ENCODE data around the gene HAX1.
"Not testable (repeated sequence)": the region's sequence is repeated elsewhere in the genome, so short reads cannot be mapped to it uniquely, and the experiment has no call there.

HAX1 gene

GRCh38 chr1:154272217-154272998 lies at the start of gene HAX1:
HAX1 (plus strand) TSS chr1:154272629; CDS start chr1:154272724, 95 bp downstream.
- peak; percentile 53 for DNase-seq

- no peak for DNase-seq
These were observed 49.5 kb upstream of the HAX1 start for GRCh38 chr1:154222918-154223317.

GRCh38 chr1:154223621-154224020 lies 48.8 kb upstream of the HAX1 start:
- DNase-seq: no peak

GRCh38 chr1:154225370-154225769 lies 47.1 kb upstream of the HAX1 start:
- DNase-seq: no peak

GRCh38 chr1:154231112-154231511 lies 41.3 kb upstream of the HAX1 start:
- not testable (repeated sequence) for DNase-seq

- DNase-seq: not testable (repeated sequence)
These were observed 39.3 kb upstream of the HAX1 start for GRCh38 chr1:154233127-154233526.

- DNase-seq: no peak
These were observed 35.6 kb upstream of the HAX1 start for GRCh38 chr1:154236855-154237254.

GRCh38 chr1:154237435-154237834 lies 35.0 kb upstream of the HAX1 start:
- no peak for DNase-seq

GRCh38 chr1:154237880-154238506 lies 34.4 kb upstream of the HAX1 start:
- DNase-seq: no peak

- DNase-seq: no peak
These were observed 32.9 kb upstream of the HAX1 start for GRCh38 chr1:154239491-154239890.

- DNase-seq: no peak
These were observed 32.1 kb upstream of the HAX1 start for GRCh38 chr1:154240294-154240833.

GRCh38 chr1:154241703-154242351 lies 30.6 kb upstream of the HAX1 start:
- no peak for DNase-seq

- no peak for DNase-seq
These were observed 18.8 kb upstream of the HAX1 start for GRCh38 chr1:154253671-154254070.

GRCh38 chr1:154256686-154257085 lies 15.7 kb upstream of the HAX1 start:
- DNase-seq: no peak

GRCh38 chr1:154258784-154259183 lies 13.6 kb upstream of the HAX1 start:
- DNase-seq: no peak

- DNase-seq: no peak
These were observed 12.3 kb upstream of the HAX1 start for GRCh38 chr1:154260127-154260526.

GRCh38 chr1:154263465-154264332 lies 8.7 kb upstream of the HAX1 start:
- DNase-seq: no peak

GRCh38 chr1:154264454-154264853 lies 8.0 kb upstream of the HAX1 start:
- no peak for DNase-seq

GRCh38 chr1:154265586-154265985 lies 6.8 kb upstream of the HAX1 start:
- no peak for DNase-seq

- no peak for DNase-seq
These were observed 1.6 kb upstream of the HAX1 start for GRCh38 chr1:154270833-154271232.

GRCh38 chr1:154272999-154273563 lies 652 bp downstream of the HAX1 start:
- DNase-seq: no peak

GRCh38 chr1:154276797-154277196 lies 4.4 kb downstream of the HAX1 start:
- no peak for DNase-seq

Data from NCI-H1417 treated with DMSO at 0.1 percent for 48 hours (cell line).